KG1 (cell line): ENCODE data around the gene AK1.
"Not testable (repeated sequence)": the region's sequence is repeated elsewhere in the genome, so short reads cannot be mapped to it uniquely, and the experiment has no call there.

Source experiments
- DNase-seq: peaks from one replicate; lab custom pipeline; 2025; lab: John Stamatoyannopoulos, UW

Gene AK1

GRCh38 chr9:127847833-127848755 lies 29.4 kb downstream of the AK1 start:
- DNase-seq, result no peak

- no peak for DNase-seq
Observed at GRCh38 chr9:127847178-127847510, 30.3 kb downstream of the AK1 start.

- no peak for DNase-seq
Observed at GRCh38 chr9:127846443-127847177, 30.9 kb downstream of the AK1 start.

GRCh38 chr9:127845619-127846018 lies 31.9 kb downstream of the AK1 start:
- DNase-seq, result not testable (repeated sequence)

GRCh38 chr9:127844821-127845359 lies 32.6 kb downstream of the AK1 start:
- no peak for DNase-seq

GRCh38 chr9:127841087-127841835 lies 36.2 kb downstream of the AK1 start:
- DNase-seq, result no peak

- no peak for DNase-seq
Observed at GRCh38 chr9:127838375-127839078, 38.9 kb downstream of the AK1 start.

GRCh38 chr9:127837346-127837745 lies 40.1 kb downstream of the AK1 start:
- no peak for DNase-seq

GRCh38 chr9:127836561-127836960 lies 40.9 kb downstream of the AK1 start:
- DNase-seq, result not testable (repeated sequence)

- DNase-seq, result no peak
Observed at GRCh38 chr9:127835991-127836516, 41.4 kb downstream of the AK1 start.

- DNase-seq, result no peak
Observed at GRCh38 chr9:127833555-127833954, 43.9 kb downstream of the AK1 start.

GRCh38 chr9:127832248-127832647 lies 45.2 kb downstream of the AK1 start:
- no peak for DNase-seq

GRCh38 chr9:127829205-127829906 lies 48.1 kb downstream of the AK1 start:
- no peak for DNase-seq

- DNase-seq, result no peak
Observed at GRCh38 chr9:127828262-127829031, 49.0 kb downstream of the AK1 start.

- no peak for DNase-seq
Observed at GRCh38 chr9:127826253-127826913, 51.1 kb downstream of the AK1 start.

- DNase-seq, result no peak
Observed at GRCh38 chr9:127825319-127826051, 52.0 kb downstream of the AK1 start.

GRCh38 chr9:127822108-127822507 lies 55.4 kb downstream of the AK1 start:
- DNase-seq, result no peak

- no peak for DNase-seq
Observed at GRCh38 chr9:127818574-127818973, 58.9 kb downstream of the AK1 start.
